Duodenal mucosa (tissue), 2 donors: ENCODE results near the gene TTYH1.

Experiments
- H3K27ac ChIP-seq: one replicate; pipeline ENCODE4 v1.7.0; 2013; ENCODE audit warnings: low read depth, low read length
- H3K27me3 ChIP-seq, 2 donors: one replicate each; pipeline ENCODE4 v1.7.0; 2013; ENCODE audit warnings: low read length in 2 of 2, control low read depth in 1 of 2; ENCODE audit not compliant: insufficient read depth in 2 of 2, control insufficient read depth in 1 of 2
- H3K36me3 ChIP-seq, 2 donors: one replicate each; pipeline ENCODE4 v1.7.0; 2013; ENCODE audit warnings: low read length in 2 of 2, control low read depth in 1 of 2; ENCODE audit not compliant: insufficient read depth in 2 of 2, control insufficient read depth in 1 of 2
- H3K4me1 ChIP-seq, 2 donors: one replicate each; pipeline ENCODE4 v1.7.0; 2013; ENCODE audit warnings: low read length in 2 of 2, control low read depth in 1 of 2; ENCODE audit not compliant: insufficient read depth in 2 of 2, control insufficient read depth in 1 of 2
- H3K4me3 ChIP-seq, 2 donors: one replicate each; pipeline ENCODE4 v1.7.0; 2013; ENCODE audit warnings: low read length in 2 of 2, low read depth in 1 of 2
- H3K9ac ChIP-seq, 2 donors: one replicate each; pipeline ENCODE4 v1.7.0; 2013; ENCODE audit warnings: low read length in 2 of 2, low read depth in 1 of 2
- H3K9me3 ChIP-seq, 2 donors: one replicate each; pipeline ENCODE4 v1.7.0; 2013; ENCODE audit warnings: low read length in 2 of 2, control low read depth in 1 of 2; ENCODE audit not compliant: control insufficient read depth in 1 of 2

The TTYH1 gene

GRCh38 chr19:54414156-54414555, 1.1 kb upstream of the TTYH1 start:
- Histone ChIP-seq H3K4me1 (peaks cover 3 to 9% of the 10 kb centered on the region in 2 donors), H3K9ac (no peak overlapping the region), H3K27ac (no peak overlapping the region), H3K9me3 (no peaks in the 10 kb centered on the region), H3K36me3 (no peaks in the 10 kb centered on the region), H3K27me3 (peaks cover 23 to 38% of the 10 kb centered on the region in 2 donors), H3K4me3 (no peak overlapping the region)

- Histone ChIP-seq H3K9me3 (no peaks in the 10 kb centered on the region), H3K4me1 (peaks cover 3 to 9% of the 10 kb centered on the region in 2 donors), H3K9ac (no peak overlapping the region), H3K27me3 (peaks cover 32 to 38% of the 10 kb centered on the region in 2 donors), H3K36me3 (no peaks in the 10 kb centered on the region), H3K27ac (no peak overlapping the region), H3K4me3 (no peak overlapping the region)
Measured at GRCh38 chr19:54415901-54416673, 823 bp downstream of the TTYH1 start.

DNA sequence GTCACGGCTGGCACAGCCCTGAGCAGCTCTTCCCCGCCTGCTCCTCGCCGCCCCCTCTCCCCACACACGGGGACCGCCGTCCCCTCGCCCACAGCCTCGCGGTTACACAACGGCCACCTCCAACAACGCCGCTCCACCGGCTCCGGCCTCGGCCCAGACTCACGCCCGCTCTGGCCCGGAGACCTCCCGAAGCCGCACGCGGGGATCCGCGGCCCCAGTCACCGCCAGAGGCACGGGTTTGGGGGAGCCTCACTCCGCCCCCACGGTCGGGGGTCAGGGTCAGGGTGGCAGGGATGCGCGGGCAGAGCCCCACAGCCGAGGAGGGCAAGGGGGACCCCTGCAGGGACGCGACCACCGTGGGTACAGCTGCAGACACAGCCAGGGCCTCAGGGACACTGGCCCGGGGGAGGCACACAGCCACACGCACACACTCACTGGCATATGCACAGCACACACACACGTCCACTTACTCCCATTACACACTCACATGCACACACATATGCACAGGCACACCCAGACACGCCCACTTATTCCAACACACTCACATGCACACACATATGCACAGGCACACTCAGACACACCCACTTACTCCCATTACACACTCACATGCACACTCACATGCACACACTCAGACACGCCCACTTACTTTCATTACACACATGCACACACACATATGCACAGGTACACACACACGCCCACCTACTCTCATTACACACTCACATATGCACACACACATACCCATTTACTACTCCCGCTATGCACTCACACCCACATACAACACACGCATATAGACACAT, 1.6 kb downstream of the TTYH1 start:
- H3K27ac ChIP-seq = no peak overlapping the region
- H3K27me3 ChIP-seq = peaks cover 32 to 38% of the 10 kb centered on the region in 2 donors
- no peaks in the 10 kb centered on the region for H3K36me3 ChIP-seq
- no peak overlapping the region for H3K4me3 ChIP-seq
- H3K4me1 ChIP-seq = peaks cover 3 to 9% of the 10 kb centered on the region in 2 donors
- H3K9me3 ChIP-seq = no peaks in the 10 kb centered on the region
- H3K9ac ChIP-seq = no peak overlapping the region

DNA sequence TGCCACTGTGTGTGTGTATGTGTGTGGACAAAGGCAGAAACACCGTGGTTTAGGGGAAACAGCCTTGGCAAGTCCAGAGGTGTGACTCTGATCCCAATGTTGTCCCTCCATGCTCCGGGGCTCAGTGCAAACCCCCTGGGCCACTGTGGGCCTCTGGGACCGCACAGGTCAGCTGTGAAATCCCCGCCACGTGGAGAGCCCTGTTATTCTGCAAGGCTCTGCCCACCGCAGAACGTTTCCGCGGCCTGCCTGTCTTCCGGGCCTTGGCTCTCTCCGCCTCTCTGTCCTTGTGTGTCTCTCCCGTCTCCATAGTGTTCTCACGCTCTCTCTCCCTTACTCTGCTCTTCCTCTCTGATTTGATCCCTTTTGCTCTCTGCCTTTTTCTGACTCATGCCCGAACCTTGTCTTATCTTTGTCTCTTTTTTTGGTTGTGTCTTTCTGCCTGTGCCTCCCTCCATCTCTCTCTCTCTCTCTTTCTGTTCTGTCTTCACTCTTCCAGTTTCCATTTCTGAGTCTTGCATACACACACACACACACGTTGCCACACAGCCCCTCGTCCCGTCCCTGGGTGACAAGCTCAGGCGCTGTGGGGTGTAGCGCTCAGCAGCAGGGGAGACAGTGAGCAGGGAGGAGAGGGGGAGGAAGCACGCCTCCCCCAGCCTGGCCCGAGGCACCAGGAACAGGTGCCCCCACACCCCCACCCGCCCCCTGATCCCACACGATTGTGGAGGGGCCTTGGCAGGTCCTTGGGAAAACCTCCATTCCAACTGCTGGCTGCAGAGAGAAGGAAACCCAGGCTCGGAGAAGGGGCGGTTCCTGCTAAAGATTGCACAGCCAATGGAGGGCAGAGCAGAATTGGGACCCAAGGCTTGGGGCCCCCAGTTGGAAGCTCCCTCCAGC, 3.0 kb downstream of the TTYH1 start:
- Histone ChIP-seq H3K4me3 (no peak overlapping the region), H3K4me1 (peaks cover 3 to 9% of the 10 kb centered on the region in 2 donors), H3K27ac (no peak overlapping the region), H3K27me3 (peaks cover 32 to 38% of the 10 kb centered on the region in 2 donors), H3K9ac (no peak overlapping the region), H3K36me3 (no peaks in the 10 kb centered on the region), H3K9me3 (no peaks in the 10 kb centered on the region)

DNA sequence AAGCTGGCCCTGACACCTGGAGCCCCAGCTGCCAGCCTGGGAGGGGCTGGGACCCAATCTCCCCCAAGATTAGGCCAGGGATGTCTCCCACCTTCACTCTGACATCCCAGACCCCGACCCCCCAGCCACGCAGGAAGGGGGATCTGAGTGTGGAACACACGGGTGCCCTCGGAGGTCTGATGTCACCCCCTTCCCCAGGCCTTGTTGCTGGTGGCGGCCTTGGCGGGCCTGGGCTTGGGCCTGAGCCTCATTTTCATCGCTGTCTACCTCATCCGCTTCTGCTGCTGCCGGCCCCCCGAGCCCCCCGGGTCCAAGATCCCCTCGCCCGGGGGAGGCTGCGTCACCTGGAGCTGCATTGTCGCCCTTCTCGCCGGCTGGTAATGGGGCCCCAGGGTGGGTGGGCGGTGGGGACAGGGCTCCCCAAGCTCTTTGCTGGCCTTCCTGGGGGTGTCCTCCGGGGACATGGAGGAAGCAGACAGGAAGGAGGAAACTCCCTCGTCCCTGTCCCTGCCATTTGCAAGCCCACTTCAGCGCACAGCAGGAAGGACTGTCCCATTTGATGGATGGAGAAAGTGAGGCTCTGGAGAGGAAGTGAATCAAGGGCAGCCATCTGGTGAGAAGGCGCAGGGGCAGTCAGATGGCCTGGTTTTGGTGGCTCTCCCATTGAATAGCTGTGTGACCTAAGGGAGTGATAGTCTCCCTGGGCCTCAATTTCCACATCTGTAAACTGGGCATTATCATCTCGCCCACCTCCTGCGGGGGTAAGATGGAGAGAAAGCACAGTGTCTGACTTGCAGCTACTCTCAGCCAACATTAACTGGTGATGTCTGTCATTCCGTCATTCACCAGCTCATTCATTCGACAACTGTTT, 3.9 kb downstream of the TTYH1 start:
- H3K9ac ChIP-seq = no peak overlapping the region
- H3K27me3 ChIP-seq = peaks cover 32 to 38% of the 10 kb centered on the region in 2 donors
- peaks cover 3 to 9% of the 10 kb centered on the region in 2 donors for H3K4me1 ChIP-seq
- no peaks in the 10 kb centered on the region for H3K9me3 ChIP-seq
- no peak overlapping the region for H3K4me3 ChIP-seq
- H3K36me3 ChIP-seq = no peaks in the 10 kb centered on the region
- no peak overlapping the region for H3K27ac ChIP-seq

DNA sequence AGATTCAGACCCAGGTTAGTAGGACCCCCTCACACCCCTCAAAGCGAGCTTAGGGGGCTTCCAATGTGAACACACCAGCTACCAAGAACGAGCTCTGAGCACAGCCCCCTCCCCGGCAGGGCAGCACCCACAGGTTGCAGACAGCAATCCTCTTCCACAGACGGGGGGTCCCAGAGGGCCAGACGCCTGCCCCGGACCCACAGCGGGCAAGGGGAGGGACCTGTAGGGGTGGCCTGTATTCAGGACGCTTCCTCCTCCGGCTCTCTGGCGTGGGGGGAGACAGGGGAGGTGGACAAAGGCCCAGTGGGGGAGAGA, 4.8 kb downstream of the TTYH1 start:
- H3K9ac ChIP-seq = no peak overlapping the region
- H3K9me3 ChIP-seq = no peaks in the 10 kb centered on the region
- no peak overlapping the region for H3K27ac ChIP-seq
- H3K27me3 ChIP-seq = peaks cover 31 to 32% of the 10 kb centered on the region in 2 donors
- H3K4me1 ChIP-seq = peaks cover 3 to 9% of the 10 kb centered on the region in 2 donors
- no peak overlapping the region for H3K4me3 ChIP-seq
- no peaks in the 10 kb centered on the region for H3K36me3 ChIP-seq

DNA sequence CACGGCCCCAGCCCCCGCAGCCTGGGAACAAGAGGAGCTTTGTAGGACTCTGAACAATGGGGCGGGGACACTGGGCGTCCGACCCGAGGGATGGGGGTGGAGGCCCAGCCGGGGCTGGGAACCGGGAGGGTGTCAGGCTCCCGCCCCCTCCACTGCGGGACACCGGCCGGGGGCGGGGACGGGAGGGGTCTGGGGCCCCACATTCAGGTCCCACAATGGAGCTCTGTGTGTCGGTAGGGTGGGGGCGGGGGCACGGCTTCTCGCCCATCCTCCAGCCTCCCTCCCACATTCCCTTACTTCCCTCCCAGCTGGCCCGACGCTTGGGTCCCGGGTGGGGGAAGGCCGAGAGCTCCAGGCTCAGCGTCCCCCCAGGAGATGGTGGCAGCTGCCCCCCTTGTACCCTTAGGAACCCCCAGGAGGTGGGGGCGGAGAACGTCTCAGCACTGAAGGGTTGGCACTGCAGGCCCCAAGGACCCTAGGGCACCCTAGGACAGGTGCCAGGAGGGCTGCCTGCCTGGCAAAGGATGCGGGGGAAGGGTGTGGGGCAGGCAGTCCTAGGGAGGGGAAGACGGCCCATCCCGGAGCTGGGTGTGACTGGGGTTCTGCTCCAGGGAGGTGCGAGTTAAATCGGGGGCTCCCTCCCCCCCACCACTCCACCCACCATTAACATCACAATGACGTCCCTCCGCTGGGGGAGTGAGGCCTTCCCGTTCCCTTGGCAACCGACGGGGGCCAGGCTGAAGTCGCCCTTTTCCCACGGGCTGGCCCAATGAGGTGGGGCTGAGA, 5.3 kb downstream of the TTYH1 start:
- Histone ChIP-seq H3K4me1 (peaks cover 3 to 9% of the 10 kb centered on the region in 2 donors), H3K9me3 (no peaks in the 10 kb centered on the region), H3K9ac (no peak overlapping the region), H3K36me3 (no peaks in the 10 kb centered on the region), H3K27me3 (peaks cover 31% of the 10 kb centered on the region in 2 donors), H3K27ac (no peak overlapping the region), H3K4me3 (no peak overlapping the region)

- peaks cover 26 to 27% of the 10 kb centered on the region in 2 donors for H3K27me3 ChIP-seq
- H3K9ac ChIP-seq = no peak overlapping the region
- peaks cover 3 to 9% of the 10 kb centered on the region in 2 donors for H3K4me1 ChIP-seq
- H3K4me3 ChIP-seq = no peak overlapping the region
- H3K36me3 ChIP-seq = no peaks in the 10 kb centered on the region
- no peak overlapping the region for H3K27ac ChIP-seq
- H3K9me3 ChIP-seq = no peaks in the 10 kb centered on the region
Measured at GRCh38 chr19:54421169-54421516, 5.9 kb downstream of the TTYH1 start.

DNA sequence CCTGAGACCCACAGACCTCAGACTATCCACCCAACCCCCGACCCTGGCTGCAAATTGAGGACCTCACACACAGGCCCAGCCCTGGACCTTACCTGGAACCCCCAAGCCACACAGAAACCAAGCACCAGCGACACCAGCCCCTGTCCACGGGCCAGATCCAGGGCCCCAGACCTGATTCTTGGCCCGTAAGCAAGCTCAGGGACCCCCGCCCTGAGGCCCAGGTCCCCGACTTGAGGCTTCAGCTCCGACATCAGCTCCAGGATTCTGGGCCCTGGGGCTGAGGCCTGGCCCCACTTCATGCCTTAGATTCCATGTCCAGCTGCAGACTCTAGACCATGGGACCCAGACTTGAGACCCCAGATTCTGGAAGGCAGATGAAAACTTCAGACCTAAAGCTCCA, 6.3 kb downstream of the TTYH1 start:
- no peak overlapping the region for H3K27ac ChIP-seq

More for the DNA sequence above, 6.3 kb downstream of the TTYH1 start:
- no peak overlapping the region for H3K9ac ChIP-seq
- H3K4me1 ChIP-seq = peaks cover 3 to 9% of the 10 kb centered on the region in 2 donors
- no peaks in the 10 kb centered on the region for H3K9me3 ChIP-seq
- H3K4me3 ChIP-seq = no peak overlapping the region
- no peaks in the 10 kb centered on the region for H3K36me3 ChIP-seq
- peaks cover 23 to 27% of the 10 kb centered on the region in 2 donors for H3K27me3 ChIP-seq
